ENCODE data around the gene SIRPB2. TPM values are rescaled to one million over a fixed set of nuclear protein-coding genes. Genes with fewer than 3 reads are reported as not detected.
A peak's percentile ranks its signal among the peaks of the same experiment; 100 is the strongest.

The SIRPB2 gene
- total and polyA plus RNA-seq, 2 experiments from 2014 or later: not detected

GRCh38 chr20:1467082-1467354 lies 24.2 kb downstream of the SIRPB2 start:
- H3K27me3 ChIP-seq: no peaks in the 10 kb centered on the region
- TF ChIP-seq EZH2 (IDR thresholded peaks at IDR 0.05; ENCODE audit: borderline replicate concordance) (no peak), EZH2phosphoT487 (IDR thresholded peaks at IDR 0.05; ENCODE audit: low read depth, severe bottlenecking, unreplicated experiment) (no peak), CTCF (IDR thresholded peaks at IDR 0.05; ENCODE audit: poor library complexity) (no peak)
- H3K9me3 ChIP-seq (ENCODE audit: low read depth): no peaks in the 10 kb centered on the region
- H3K79me2 ChIP-seq: peaks cover 41% of the 10 kb centered on the region
- peak; percentile 36 for DNase-seq (ENCODE audit: low spot score)
- H3K36me3 ChIP-seq (replicated peaks; ENCODE audit: insufficient read depth, low read depth): no peaks in the 10 kb centered on the region
- no peak overlapping the region for H3K4me3 ChIP-seq
- H3K4me1 ChIP-seq (ENCODE audit: insufficient read depth): peaks cover 34% of the 10 kb centered on the region
- H3K9me2 ChIP-seq (replicated peaks; ENCODE audit: insufficient read depth): no peaks in the 10 kb centered on the region
- peaks cover 31% of the 10 kb centered on the region for H4K20me1 ChIP-seq (ENCODE audit: insufficient read depth, poor library complexity, severe bottlenecking)
- peak overlapping the region; percentile 69 for H3K4me2 ChIP-seq
- 7% methylated on average over 7 of the region's 7 CpGs for WGBS (ENCODE audit: low lambda C conversion rate, missing lambda C conversion rate)
- peak overlapping the region; percentile 89 for H3K27ac ChIP-seq
- peak overlapping the region; percentile 59 for H2AFZ ChIP-seq

GRCh38 chr20:1466211-1467081 lies 24.8 kb downstream of the SIRPB2 start, which contains the start of gene NSFL1C:
Gene NSFL1C (minus strand): TSS chr20:1466849. CDS start chr20:1466824, 25 bp downstream.
- H3K36me3 ChIP-seq (replicated peaks; ENCODE audit: insufficient read depth, low read depth): no peaks in the 10 kb centered on the region
- peaks cover 34% of the 10 kb centered on the region for H3K4me1 ChIP-seq (ENCODE audit: insufficient read depth)
- peak within 1 kb of the TSS; percentile 91 for H3K4me3 ChIP-seq
- no peaks in the 10 kb centered on the region for H3K9me3 ChIP-seq (ENCODE audit: low read depth)
- peaks cover 47% of the 10 kb centered on the region for H3K79me2 ChIP-seq
- no peaks in the 10 kb centered on the region for H3K27me3 ChIP-seq
- no peaks in the 10 kb centered on the region for H3K9me2 ChIP-seq (replicated peaks; ENCODE audit: insufficient read depth)
- peak within 1 kb of the TSS; percentile 83 for H2AFZ ChIP-seq
- DNase-seq (ENCODE audit: low spot score): peak; percentile 98
- under 1% methylated on average over 83 of the region's 104 CpGs for WGBS (ENCODE audit: low lambda C conversion rate, missing lambda C conversion rate)
- peak within 1 kb of the TSS; percentile 98 for H3K27ac ChIP-seq
- TF ChIP-seq CTCF (IDR thresholded peaks at IDR 0.05; ENCODE audit: poor library complexity) (peak; percentile 94), EZH2phosphoT487 (IDR thresholded peaks at IDR 0.05; ENCODE audit: low read depth, severe bottlenecking, unreplicated experiment) (no peak), EZH2 (IDR thresholded peaks at IDR 0.05; ENCODE audit: borderline replicate concordance) (no peak)
- H4K20me1 ChIP-seq (ENCODE audit: insufficient read depth, poor library complexity, severe bottlenecking): peaks cover 36% of the 10 kb centered on the region
- peak within 1 kb of the TSS; percentile 97 for H3K4me2 ChIP-seq

GRCh38 chr20:1465470-1466210 lies 25.6 kb downstream of the SIRPB2 start:
- Histone ChIP-seq H3K9me2 (replicated peaks; ENCODE audit: insufficient read depth) (no peaks in the 10 kb centered on the region), H3K4me1 (ENCODE audit: insufficient read depth) (peaks cover 30% of the 10 kb centered on the region)
- TF ChIP-seq EZH2phosphoT487 (IDR thresholded peaks at IDR 0.05; ENCODE audit: low read depth, severe bottlenecking, unreplicated experiment): no peak
- no peak for TF ChIP-seq EZH2 (IDR thresholded peaks at IDR 0.05; ENCODE audit: borderline replicate concordance)
- no peak for TF ChIP-seq CTCF (IDR thresholded peaks at IDR 0.05; ENCODE audit: poor library complexity)

More at GRCh38 chr20:1465470-1466210, 25.6 kb downstream of the SIRPB2 start:
- no peak for DNase-seq (ENCODE audit: low spot score)
- peak overlapping the region; percentile 83 for H2AFZ ChIP-seq
- H3K27ac ChIP-seq: peak overlapping the region; percentile 98
- H3K36me3 ChIP-seq (replicated peaks; ENCODE audit: insufficient read depth, low read depth): no peaks in the 10 kb centered on the region
- 46% methylated on average over 12 of the region's 12 CpGs for WGBS (ENCODE audit: low lambda C conversion rate, missing lambda C conversion rate)
- H3K4me2 ChIP-seq: peak overlapping the region; percentile 97
- peaks cover 36% of the 10 kb centered on the region for H4K20me1 ChIP-seq (ENCODE audit: insufficient read depth, poor library complexity, severe bottlenecking)
- H3K4me3 ChIP-seq: peak overlapping the region; percentile 91
- H3K27me3 ChIP-seq: no peaks in the 10 kb centered on the region
- peaks cover 51% of the 10 kb centered on the region for H3K79me2 ChIP-seq
- no peaks in the 10 kb centered on the region for H3K9me3 ChIP-seq (ENCODE audit: low read depth)
